OCI-LY7 (cell line): Measurements from ENCODE around the gene LIMD2. TPM values are rescaled to one million over a fixed set of nuclear protein-coding genes. Genes with fewer than 3 reads are reported as not detected.

Experiments used
- BruUV-seq: library from RNA; stranded (reverse); fragments of 400-500 nt; replicated peaks from 2 replicates; lab custom pipeline; 2021; lab: Mats Ljungman, UMichigan
- CTCF ChIA-PET: fragments of 300-600 bp; sonication (Branson Sonifier 250); formaldehyde crosslinking; loops from one replicate; lab custom pipeline; 2022; ENCODE audit warnings: antibody characterized with exemption; ENCODE audit not compliant: unreplicated experiment; lab: Charles Lee
- POLR2A ChIA-PET: fragments of 300-600 bp; sonication (Branson Sonifier 250); formaldehyde crosslinking; loops from one replicate; lab custom pipeline; 2022; ENCODE audit warnings: antibody characterized with exemption; lab: Charles Lee
- DNase-seq: peaks from one replicate; pipeline ENCODE4 v3.0.0-alpha.2; 2015; ENCODE audit warnings: low spot score
- H2AFZ ChIP-seq: fragments of 200-600 bp; sonication (generic), shearing (Covaris generic); 2 replicates; pipeline ENCODE4 v1.6.1; 2014; ENCODE audit warnings: mild to moderate bottlenecking, antibody characterized with exemption, low read length, moderate library complexity
- H3K27ac ChIP-seq: fragments of 200-600 bp; sonication (generic); 2 replicates; pipeline ENCODE4 v1.5.1; 2014; ENCODE audit warnings: mixed run types, low read depth, mild to moderate bottlenecking, moderate library complexity, low read length, inconsistent platforms; ENCODE audit not compliant: poor library complexity, severe bottlenecking
- H3K36me3 ChIP-seq: fragments of 200-600 bp; sonication (generic); 2 replicates; pipeline ENCODE4 v1.6.1; 2014; ENCODE audit warnings: mild to moderate bottlenecking, antibody characterized with exemption, low read length, moderate library complexity, mixed read lengths; ENCODE audit not compliant: insufficient read depth
- H3K4me1 ChIP-seq: fragments of 200-600 bp; sonication (generic); 2 replicates; pipeline ENCODE4 v1.5.1; 2014; ENCODE audit warnings: mild to moderate bottlenecking, low read length; ENCODE audit not compliant: insufficient read depth, poor library complexity, severe bottlenecking
- H3K4me2 ChIP-seq: fragments of 200-600 bp; sonication (generic); 2 replicates; pipeline ENCODE4 v1.6.1; 2014; ENCODE audit warnings: mild to moderate bottlenecking, low read length
- H3K4me3 ChIP-seq: fragments of 200-600 bp; sonication (generic); 2 replicates; pipeline ENCODE4 v1.5.1; 2014; ENCODE audit warnings: mild to moderate bottlenecking, low read depth, low read length; ENCODE audit not compliant: poor library complexity, severe bottlenecking
- H3K79me2 ChIP-seq: fragments of 200-600 bp; sonication (generic); 2 replicates; pipeline ENCODE4 v1.6.1; 2016; ENCODE audit warnings: low read depth, mild to moderate bottlenecking, low read length, moderate library complexity, mixed read lengths; ENCODE audit not compliant: insufficient read depth
- H3K9me2 ChIP-seq: fragments of 200-600 bp; sonication (generic); 2 replicates; pipeline ENCODE4 v1.6.1; 2016; ENCODE audit warnings: mild to moderate bottlenecking, low read length, mixed read lengths; ENCODE audit not compliant: insufficient read depth
- H3K9me3 ChIP-seq: fragments of 200-600 bp; sonication (generic); 2 replicates; pipeline ENCODE4 v1.6.1; 2014; ENCODE audit warnings: mild to moderate bottlenecking, mixed run types, low read length, mixed read lengths
- H4K20me1 ChIP-seq: fragments of 200-600 bp; sonication (generic); 2 replicates; pipeline ENCODE4 v1.6.1; 2014; ENCODE audit warnings: mild to moderate bottlenecking, antibody characterized with exemption, low read length, moderate library complexity, mixed read lengths; ENCODE audit not compliant: insufficient read depth
- EZH2phosphoT487 ChIP-seq: fragments of 200-600 bp; sonication (generic); IDR thresholded peaks from 2 replicates; pipeline ENCODE4 v1.6.1; 2018; ENCODE audit warnings: low read depth, borderline replicate concordance, mild to moderate bottlenecking, mixed run types, antibody characterized with exemption, low read length, moderate library complexity, mixed read lengths
- intact Hi-C: fragments of 100-400 bp; cut with micrococcal nuclease; formaldehyde crosslinking; loops from one replicate; pipeline ENCODE4 v1.10.0; 2022; ENCODE audit not compliant: unreplicated experiment
- total RNA-seq, 2 experiments: library from RNA; depleted of rRNA in 1 of 2; stranded (reverse); fragments of >200 nt in 1 of 2; shearing (Covaris generic) in 1 of 2; gene quantifications; 2 replicates each; pipeline ENCODE4 v1.2.3, GENCODE V29; 2014 to 2022
- TF ChIP-seq, protein P1 (sequence below): fragments of 200-600 bp; sonication (generic); conservative IDR thresholded peaks from 2 replicates; pipeline ENCODE4 v1.5.1; 2014; ENCODE audit warnings: mild to moderate bottlenecking, antibody characterized with exemption, low read length, moderate library complexity, mixed read lengths

The LIMD2 gene
- total RNA-seq, 2 experiments from 2014 or later = 286 to 406 TPM

DNA sequence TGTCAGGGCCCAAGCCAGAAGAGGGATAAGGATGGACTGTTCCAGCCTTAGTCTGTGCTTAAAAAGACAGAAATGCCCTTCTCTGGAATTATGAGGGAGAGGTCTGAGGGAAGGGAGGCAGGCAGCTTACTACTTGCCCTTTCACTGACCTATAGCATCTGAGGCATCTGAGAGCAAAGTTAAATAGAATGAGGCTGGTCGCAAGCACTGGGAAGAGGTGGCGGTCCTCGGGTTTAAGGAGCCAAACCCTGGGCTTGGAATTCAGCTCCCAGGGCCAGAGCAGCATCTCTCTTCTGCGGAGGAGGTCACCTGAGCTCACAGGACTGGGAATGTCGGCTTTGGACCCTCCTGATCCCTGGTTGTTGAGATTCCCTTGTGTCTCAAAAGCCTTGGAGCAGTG lies 3.1 kb upstream of the LIMD2 start:
- Histone ChIP-seq H3K9me3 (no peaks in the 10 kb centered on the region), H3K36me3 (peaks cover 62% of the 10 kb centered on the region), H4K20me1 (0 out of 2 replicates have a peak, but pooled peaks cover 6% of the 10 kb centered on the region), H3K79me2 (peaks cover 40% of the 10 kb centered on the region), H2AFZ (no peak overlapping the region), H3K4me1 (peaks cover 65% of the 10 kb centered on the region), H3K4me2 (peak overlapping the region; percentile 98), H3K4me3 (peak overlapping the region; percentile 89), H3K9me2 (no peaks in the 10 kb centered on the region), H3K27ac (peak overlapping the region; percentile 95)
- TF ChIP-seq, protein P1, sequence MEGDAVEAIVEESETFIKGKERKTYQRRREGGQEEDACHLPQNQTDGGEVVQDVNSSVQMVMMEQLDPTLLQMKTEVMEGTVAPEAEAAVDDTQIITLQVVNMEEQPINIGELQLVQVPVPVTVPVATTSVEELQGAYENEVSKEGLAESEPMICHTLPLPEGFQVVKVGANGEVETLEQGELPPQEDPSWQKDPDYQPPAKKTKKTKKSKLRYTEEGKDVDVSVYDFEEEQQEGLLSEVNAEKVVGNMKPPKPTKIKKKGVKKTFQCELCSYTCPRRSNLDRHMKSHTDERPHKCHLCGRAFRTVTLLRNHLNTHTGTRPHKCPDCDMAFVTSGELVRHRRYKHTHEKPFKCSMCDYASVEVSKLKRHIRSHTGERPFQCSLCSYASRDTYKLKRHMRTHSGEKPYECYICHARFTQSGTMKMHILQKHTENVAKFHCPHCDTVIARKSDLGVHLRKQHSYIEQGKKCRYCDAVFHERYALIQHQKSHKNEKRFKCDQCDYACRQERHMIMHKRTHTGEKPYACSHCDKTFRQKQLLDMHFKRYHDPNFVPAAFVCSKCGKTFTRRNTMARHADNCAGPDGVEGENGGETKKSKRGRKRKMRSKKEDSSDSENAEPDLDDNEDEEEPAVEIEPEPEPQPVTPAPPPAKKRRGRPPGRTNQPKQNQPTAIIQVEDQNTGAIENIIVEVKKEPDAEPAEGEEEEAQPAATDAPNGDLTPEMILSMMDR = no peak
- TF ChIP-seq EZH2phosphoT487 = no peak
- ChIA-PET CTCF (interaction anchor here (0.6 kb wide), 1 partner anchor 15 kb away, joined by 3 read pairs; no protein-coding TSS in a partner anchor), POLR2A (interaction anchor here (1.1 to 1.2 kb wide), 2 partner anchors 9 to 70 kb away, joined by 3 read pairs; no protein-coding TSS in a partner anchor)
- intact Hi-C loops = no loop called here
- no TSS peak for BruUV-seq
- no peak for DNase-seq

GRCh38 chr17:63702721-63703015 lies 2.7 kb upstream of the LIMD2 start:
- Histone ChIP-seq H3K4me3 (peak overlapping the region; percentile 89), H3K27ac (peak overlapping the region; percentile 95), H3K4me1 (peaks cover 69% of the 10 kb centered on the region), H3K79me2 (peaks cover 43% of the 10 kb centered on the region), H3K36me3 (peaks cover 65% of the 10 kb centered on the region), H4K20me1 (peaks cover 6% of the 10 kb centered on the region; the same call in 1 of the 2 replicates), H3K4me2 (peak overlapping the region; percentile 98), H3K9me2 (no peaks in the 10 kb centered on the region), H2AFZ (no peak overlapping the region), H3K9me3 (no peaks in the 10 kb centered on the region)
- BruUV-seq = no TSS peak
- POLR2A ChIA-PET = interaction anchor here (0.8 to 1.2 kb wide), 3 partner anchors 9 to 70 kb away, joined by 3 read pairs; no protein-coding TSS in a partner anchor
- CTCF ChIA-PET = interaction anchor here (0.6 kb wide), 1 partner anchor 15 kb away, joined by 3 read pairs; no protein-coding TSS in a partner anchor
- intact Hi-C loops = loop anchor here (1.0 kb wide), 2 partner anchors 39 to 71 kb away; partner anchors contain the start of genes CCDC47 and STRADA
- no peak for DNase-seq
- no peak for TF ChIP-seq EZH2phosphoT487
- TF ChIP-seq, protein P1 = no peak
